IMR-90 (cell line): ENCODE data around the gene ANKH. TPM values are rescaled to one million over a fixed set of nuclear protein-coding genes. Genes with fewer than 3 reads are reported as not detected.

Experiments
- ATAC-seq: fragments of 200-7000 bp; cut with Tn5 transposase; 2 replicates; pipeline ENCODE4 v1.9.1; 2020; ENCODE audit warnings: low read depth, mild to moderate bottlenecking, moderate library complexity
- BruUV-seq: library from RNA; stranded (reverse); fragments of 400-500 nt; replicated peaks from 2 replicates; lab custom pipeline; 2021; lab: Mats Ljungman, UMichigan
- CTCF ChIA-PET: fragments of 300-600 bp; formaldehyde crosslinking; extraction: SDS; loops from one replicate; lab custom pipeline; 2021; ENCODE audit warnings: antibody characterized with exemption; lab: Yijun Ruan, JAX
- POLR2A ChIA-PET: fragments of 300-600 bp; sonication (Branson Sonifier 250); formaldehyde crosslinking; loops from one replicate; lab custom pipeline; 2022; ENCODE audit warnings: antibody characterized with exemption; ENCODE audit not compliant: unreplicated experiment; lab: Charles Lee
- DNase-seq: peaks from one replicate; pipeline ENCODE4 v3.0.0; 2013
- H2AFZ ChIP-seq: replicated peaks from 2 replicates; pipeline ENCODE3; 2013; ENCODE audit warnings: low read length, mild to moderate bottlenecking; ENCODE audit not compliant: poor library complexity
- H2AK5ac ChIP-seq: 2 replicates; pipeline ENCODE4 v1.6.1; 2013; ENCODE audit warnings: low read depth, low read length, inconsistent platforms
- H2AK9ac ChIP-seq: replicated peaks from 2 replicates; pipeline ENCODE3; 2013; ENCODE audit warnings: mild to moderate bottlenecking, low read depth, low read length, moderate library complexity; ENCODE audit not compliant: poor library complexity
- H2BK120ac ChIP-seq: 2 replicates; pipeline ENCODE4 v1.6.1; 2013; ENCODE audit warnings: low read depth, low read length, inconsistent platforms
- H2BK15ac ChIP-seq: 3 replicates; pipeline ENCODE4 v1.6.1; 2013; ENCODE audit warnings: low read depth, low read length, inconsistent platforms
- H2BK20ac ChIP-seq: 2 replicates; pipeline ENCODE4 v1.6.1; 2013; ENCODE audit warnings: low read depth, mild to moderate bottlenecking, inconsistent platforms, low read length, moderate library complexity
- H2BK5ac ChIP-seq: 2 replicates; pipeline ENCODE4 v1.6.1; 2013; ENCODE audit warnings: mild to moderate bottlenecking, low read depth, low read length, inconsistent platforms; ENCODE audit not compliant: poor library complexity, severe bottlenecking
- H3K14ac ChIP-seq: replicated peaks from 2 replicates; pipeline ENCODE4 v1.6.1; 2013; ENCODE audit warnings: low read depth, low read length, inconsistent platforms
- H3K18ac ChIP-seq: 2 replicates; pipeline ENCODE4 v1.6.1; 2013; ENCODE audit warnings: low read depth, low read length, control low read depth
- H3K23ac ChIP-seq: 2 replicates; pipeline ENCODE4 v1.6.1; 2013; ENCODE audit warnings: low read depth, low read length, inconsistent platforms
- H3K27ac ChIP-seq: 2 replicates; pipeline ENCODE4 v1.5.1; 2013; ENCODE audit warnings: mild to moderate bottlenecking, control low read depth, low read length; ENCODE audit not compliant: insufficient read depth
- H3K27me3 ChIP-seq: 2 replicates; pipeline ENCODE4 v1.6.1; 2013; ENCODE audit warnings: low read length; ENCODE audit not compliant: control insufficient read depth, insufficient read depth
- H3K36me3 ChIP-seq: 2 replicates; pipeline ENCODE4 v1.6.1; 2013; ENCODE audit warnings: low read length, mixed read lengths; ENCODE audit not compliant: control insufficient read depth, insufficient read depth
- H3K4ac ChIP-seq: 2 replicates; pipeline ENCODE4 v1.6.1; 2013; ENCODE audit warnings: low read depth, low read length, inconsistent platforms
- H3K4me1 ChIP-seq: 2 replicates; pipeline ENCODE4 v1.6.1; 2013; ENCODE audit warnings: low read length, mixed read lengths; ENCODE audit not compliant: control insufficient read depth, insufficient read depth
- H3K4me2 ChIP-seq: 2 replicates; pipeline ENCODE4 v1.6.1; 2013; ENCODE audit warnings: low read depth, mild to moderate bottlenecking, control low read depth, low read length, moderate library complexity
- H3K4me3 ChIP-seq: 2 replicates; pipeline ENCODE4 v1.5.1; 2013; ENCODE audit warnings: low read depth, mild to moderate bottlenecking, control low read depth, low read length, moderate library complexity; ENCODE audit not compliant: insufficient read depth
- H3K56ac ChIP-seq: 2 replicates; pipeline ENCODE4 v1.6.1; 2013; ENCODE audit warnings: low read length, inconsistent platforms; ENCODE audit not compliant: insufficient read depth; ENCODE audit errors: extremely low read depth
- H3K79me1 ChIP-seq, 2 experiments: 2 replicates each; pipeline ENCODE4 v1.6.1; 2013; ENCODE audit warnings: low read length in 2 of 2, inconsistent platforms in 1 of 2, low read depth in 1 of 2
- H3K9ac ChIP-seq: 2 replicates; pipeline ENCODE4 v1.6.1; 2013; ENCODE audit warnings: low read depth, low read length, control low read depth
- H3K9me1 ChIP-seq: 2 replicates; pipeline ENCODE4 v1.6.1; 2013; ENCODE audit warnings: low read length, inconsistent platforms; ENCODE audit not compliant: insufficient read depth
- H3K9me3 ChIP-seq: 2 replicates; pipeline ENCODE4 v1.6.1; 2013; ENCODE audit warnings: low read length; ENCODE audit not compliant: control insufficient read depth, insufficient read depth
- H4K20me1 ChIP-seq: 2 replicates; pipeline ENCODE4 v1.6.1; 2013; ENCODE audit warnings: low read length, inconsistent platforms; ENCODE audit not compliant: insufficient read depth
- H4K5ac ChIP-seq: 2 replicates; pipeline ENCODE4 v1.6.1; 2013; ENCODE audit warnings: mild to moderate bottlenecking, low read depth, low read length, control low read depth
- H4K8ac ChIP-seq, 2 experiments: 2 replicates each; pipeline ENCODE4 v1.6.1; 2013; ENCODE audit warnings: low read depth in 2 of 2, low read length in 2 of 2, control low read depth in 1 of 2, inconsistent platforms in 1 of 2
- H4K91ac ChIP-seq: 2 replicates; pipeline ENCODE4 v1.6.1; 2013; ENCODE audit warnings: low read depth, low read length, inconsistent platforms; ENCODE audit not compliant: insufficient read depth
- BHLHE40 ChIP-seq: fragments of 150-350 bp; IDR thresholded peaks from 2 replicates; pipeline ENCODE4 v1.6.1; 2016; ENCODE audit warnings: mild to moderate bottlenecking, low read depth, low read length
- CEBPB ChIP-seq: IDR thresholded peaks from 2 replicates; pipeline ENCODE4 v1.6.1; 2012; ENCODE audit warnings: low read depth, low read length, improper control_type of control experiment
- CHD1 ChIP-seq: IDR thresholded peaks from 2 replicates; pipeline ENCODE4 v1.6.1; 2012; ENCODE audit warnings: low read depth, low read length, improper control_type of control experiment
- FOS ChIP-seq: fragments of 150-350 bp; IDR thresholded peaks from 2 replicates; pipeline ENCODE4 v1.6.1; 2016; ENCODE audit warnings: low read depth, low read length
- MAFK ChIP-seq: IDR thresholded peaks from 2 replicates; pipeline ENCODE4 v1.6.1; 2012; ENCODE audit warnings: low read depth, low read length, improper control_type of control experiment
- MAZ ChIP-seq: IDR thresholded peaks from 2 replicates; pipeline ENCODE4 v1.6.1; 2012; ENCODE audit warnings: low read depth, mild to moderate bottlenecking, low read length, improper control_type of control experiment, moderate library complexity, borderline replicate concordance
- MXI1 ChIP-seq: IDR thresholded peaks from 2 replicates; pipeline ENCODE4 v1.6.1; 2012; ENCODE audit warnings: low read depth, mild to moderate bottlenecking, low read length, moderate library complexity, borderline replicate concordance
- NFE2L2 ChIP-seq: fragments of 150-350 bp; IDR thresholded peaks from 2 replicates; pipeline ENCODE4 v1.6.1; 2016; ENCODE audit warnings: low read depth, mild to moderate bottlenecking, low read length
- POLR2A ChIP-seq: IDR thresholded peaks from 2 replicates; pipeline ENCODE4 v1.6.1; 2012; ENCODE audit warnings: mild to moderate bottlenecking, low read depth, low read length
- RAD21 ChIP-seq: IDR thresholded peaks from 2 replicates; pipeline ENCODE4 v1.6.1; 2012; ENCODE audit warnings: low read length, improper control_type of control experiment
- RCOR1 ChIP-seq: IDR thresholded peaks from 2 replicates; pipeline ENCODE4 v1.6.1; 2012; ENCODE audit warnings: mild to moderate bottlenecking, low read length, improper control_type of control experiment; ENCODE audit not compliant: insufficient replicate concordance
- RFX5 ChIP-seq: IDR thresholded peaks from 2 replicates; pipeline ENCODE4 v1.8.0; 2012; ENCODE audit warnings: low read depth, mild to moderate bottlenecking, low read length, moderate library complexity
- SMC3 ChIP-seq: fragments of 150-350 bp; IDR thresholded peaks from 2 replicates; pipeline ENCODE4 v1.6.1; 2016; ENCODE audit warnings: low read depth, mild to moderate bottlenecking, antibody characterized with exemption, low read length, moderate library complexity
- USF2 ChIP-seq: fragments of 150-350 bp; IDR thresholded peaks from 2 replicates; pipeline ENCODE4 v1.6.1; 2017; ENCODE audit warnings: mild to moderate bottlenecking, antibody characterized with exemption, low read length, low read depth
- whole genome bisulfite sequencing, 2 experiments: methylation state at CpG; one replicate each; pipeline versions ENCODE4 v1.1.5 to v1.1.7; 2013; ENCODE audit warnings: missing lambda C conversion rate in 2 of 2; ENCODE audit not compliant: insufficient read length in 1 of 2; ENCODE audit errors: extremely low coverage in 2 of 2; 5-methylcytosine and 5-hydroxymethylcytosine counted together
- dilution Hi-C: fragments of 300-500 bp; cut with HindIII; formaldehyde crosslinking; loops from one replicate; pipeline ENCODE4 v1.14.3; 2018; ENCODE audit warnings: low sequenced_read_pairs; ENCODE audit not compliant: unreplicated experiment
- in situ Hi-C: fragments of 300-500 bp; cut with MboI; formaldehyde crosslinking; loops from 3 replicates; pipeline ENCODE4 v1.14.3; 2019; ENCODE audit warnings: low sequenced_read_pairs, inconsistent platforms, mixed read lengths
- intact Hi-C: fragments of 100-400 bp; cut with micrococcal nuclease; formaldehyde crosslinking; loops from 2 replicates; pipeline ENCODE4 v1.10.0; 2022
- polyA plus RNA-seq, 3 experiments: library from polyadenylated mRNA; depleted of rRNA; stranded (reverse); fragments of >200 nt; gene quantifications; 2 replicates each; pipeline ENCODE4 v1.2.3, GENCODE V29; 2012; ENCODE audit warnings: low replicate concordance in 1 of 3
- total RNA-seq: library from RNA; depleted of rRNA; stranded (reverse); fragments of >200 nt; gene quantifications from 2 replicates; pipeline ENCODE4 v1.2.3, GENCODE V29; 2012
- TF ChIP-seq, protein P1 (sequence below): fragments of 150-350 bp; IDR thresholded peaks from 2 replicates; pipeline ENCODE4 v1.6.1; 2016; ENCODE audit warnings: low read depth, mild to moderate bottlenecking, low read length, moderate library complexity, borderline replicate concordance
- TF ChIP-seq, protein P2 (sequence below): conservative IDR thresholded peaks from 2 replicates; pipeline ENCODE4 v1.5.1; 2012; ENCODE audit warnings: mild to moderate bottlenecking, low read depth, low read length, improper control_type of control experiment

Gene ANKH
- total and polyA plus RNA-seq, 2 of the 4 experiments (the other 2 are of a cell fraction), result 5.2 to 17.2 TPM

- Histone ChIP-seq H2BK5ac (no peak overlapping the region), H3K4me1 (no peaks in the 10 kb centered on the region), H4K8ac (no peak overlapping the region), H3K27ac (no peak overlapping the region), H3K18ac (no peak overlapping the region), H2BK15ac (no peak overlapping the region), H4K20me1 (0 out of 2 replicates have a peak, but pooled peaks cover 3% of the 10 kb centered on the region), H3K4me3 (no peak overlapping the region), H3K23ac (no peak overlapping the region), H2AFZ (no peak overlapping the region), H2BK20ac (no peak overlapping the region), H3K4me2 (no peak overlapping the region), H3K4ac (no peak overlapping the region), H3K9ac (no peak overlapping the region), H3K9me3 (no peaks in the 10 kb centered on the region), H2BK120ac (no peak overlapping the region), H2AK9ac (no peak overlapping the region), H3K56ac (no peak overlapping the region), H4K91ac (no peak overlapping the region), H3K9me1 (no peaks in the 10 kb centered on the region), H4K5ac (no peak overlapping the region), H2AK5ac (no peak overlapping the region), H3K79me1 (peaks cover 4% of the 10 kb centered on the region in 2 experiments; a peak in 2 of 4 replicates), H3K36me3 (no peaks in the 10 kb centered on the region), H3K27me3 (no peaks in the 10 kb centered on the region), H3K14ac (no peak overlapping the region)
- CTCF ChIA-PET, result no interaction called here
- BruUV-seq, result no TSS peak
- WGBS, 2 experiments, result no CpG with 5 or more reads among the region's 2 CpGs
- in situ Hi-C loops, result no loop called here
- dilution Hi-C loops, result no loop called here
- POLR2A ChIA-PET, result no interaction called here
- intact Hi-C loops, result no loop called here
- ATAC-seq (no peak), DNase-seq (no peak)
- TF ChIP-seq NFE2L2 (no peak), SMC3 (no peak), RCOR1 (no peak), BHLHE40 (no peak), RFX5 (no peak), MAFK (no peak), USF2 (no peak), RAD21 (no peak), CEBPB (no peak), MXI1 (no peak), MAZ (no peak), POLR2A (no peak), FOS (no peak), CHD1 (no peak)
- TF ChIP-seq, protein P1, sequence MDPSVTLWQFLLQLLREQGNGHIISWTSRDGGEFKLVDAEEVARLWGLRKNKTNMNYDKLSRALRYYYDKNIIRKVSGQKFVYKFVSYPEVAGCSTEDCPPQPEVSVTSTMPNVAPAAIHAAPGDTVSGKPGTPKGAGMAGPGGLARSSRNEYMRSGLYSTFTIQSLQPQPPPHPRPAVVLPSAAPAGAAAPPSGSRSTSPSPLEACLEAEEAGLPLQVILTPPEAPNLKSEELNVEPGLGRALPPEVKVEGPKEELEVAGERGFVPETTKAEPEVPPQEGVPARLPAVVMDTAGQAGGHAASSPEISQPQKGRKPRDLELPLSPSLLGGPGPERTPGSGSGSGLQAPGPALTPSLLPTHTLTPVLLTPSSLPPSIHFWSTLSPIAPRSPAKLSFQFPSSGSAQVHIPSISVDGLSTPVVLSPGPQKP, result no peak
- TF ChIP-seq, protein P2, sequence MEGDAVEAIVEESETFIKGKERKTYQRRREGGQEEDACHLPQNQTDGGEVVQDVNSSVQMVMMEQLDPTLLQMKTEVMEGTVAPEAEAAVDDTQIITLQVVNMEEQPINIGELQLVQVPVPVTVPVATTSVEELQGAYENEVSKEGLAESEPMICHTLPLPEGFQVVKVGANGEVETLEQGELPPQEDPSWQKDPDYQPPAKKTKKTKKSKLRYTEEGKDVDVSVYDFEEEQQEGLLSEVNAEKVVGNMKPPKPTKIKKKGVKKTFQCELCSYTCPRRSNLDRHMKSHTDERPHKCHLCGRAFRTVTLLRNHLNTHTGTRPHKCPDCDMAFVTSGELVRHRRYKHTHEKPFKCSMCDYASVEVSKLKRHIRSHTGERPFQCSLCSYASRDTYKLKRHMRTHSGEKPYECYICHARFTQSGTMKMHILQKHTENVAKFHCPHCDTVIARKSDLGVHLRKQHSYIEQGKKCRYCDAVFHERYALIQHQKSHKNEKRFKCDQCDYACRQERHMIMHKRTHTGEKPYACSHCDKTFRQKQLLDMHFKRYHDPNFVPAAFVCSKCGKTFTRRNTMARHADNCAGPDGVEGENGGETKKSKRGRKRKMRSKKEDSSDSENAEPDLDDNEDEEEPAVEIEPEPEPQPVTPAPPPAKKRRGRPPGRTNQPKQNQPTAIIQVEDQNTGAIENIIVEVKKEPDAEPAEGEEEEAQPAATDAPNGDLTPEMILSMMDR, result no peak
Measured at GRCh38 chr5:14831006-14831338, 40.6 kb downstream of the ANKH start.
